OCI-LY1 (cell line): ENCODE measurements around the gene SRSF1.

Source experiments
- H2AFZ ChIP-seq: fragments of 200-600 bp; sonication (generic), shearing (Covaris generic); 2 replicates; pipeline ENCODE4 v1.6.0; 2014; ENCODE audit warnings: antibody characterized with exemption, mild to moderate bottlenecking, low read length
- H3F3A ChIP-seq: fragments of 200-600 bp; sonication (generic), shearing (Covaris generic); 2 replicates; pipeline ENCODE4 v1.6.0; 2014; ENCODE audit warnings: mild to moderate bottlenecking, antibody characterized with exemption, low read length, moderate library complexity; ENCODE audit not compliant: insufficient read depth
- H3K27ac ChIP-seq: fragments of 200-600 bp; sonication (generic); 2 replicates; pipeline ENCODE4 v1.5.1; 2014; ENCODE audit warnings: low read length, mixed run types, mild to moderate bottlenecking, low read depth; ENCODE audit not compliant: poor library complexity, severe bottlenecking
- H3K27me3 ChIP-seq: fragments of 200-600 bp; sonication (generic); 2 replicates; pipeline ENCODE4 v1.6.0; 2014; ENCODE audit warnings: antibody characterized with exemption, mild to moderate bottlenecking, low read length, moderate library complexity; ENCODE audit not compliant: insufficient read depth
- H3K36me3 ChIP-seq: fragments of 200-600 bp; sonication (generic); 2 replicates; pipeline ENCODE4 v1.6.1; 2014; ENCODE audit warnings: mild to moderate bottlenecking, antibody characterized with exemption, low read length, moderate library complexity, mixed read lengths; ENCODE audit not compliant: insufficient read depth
- H3K4me1 ChIP-seq: fragments of 200-600 bp; sonication (generic); 2 replicates; pipeline ENCODE4 v1.5.1; 2014; ENCODE audit warnings: mild to moderate bottlenecking, low read length, moderate library complexity; ENCODE audit not compliant: insufficient read depth, severe bottlenecking
- H3K4me2 ChIP-seq: fragments of 200-600 bp; sonication (generic), shearing (Covaris generic); 2 replicates; pipeline ENCODE4 v1.6.1; 2014; ENCODE audit warnings: low read length
- H3K4me3 ChIP-seq: fragments of 200-600 bp; sonication (generic); 2 replicates; pipeline ENCODE4 v1.5.1; 2014; ENCODE audit warnings: low read length, low read depth, mild to moderate bottlenecking, mixed read lengths; ENCODE audit not compliant: poor library complexity, severe bottlenecking
- H3K79me2 ChIP-seq: fragments of 200-600 bp; shearing (Covaris generic); 2 replicates; pipeline ENCODE4 v1.6.1; 2016; ENCODE audit warnings: mixed run types, low read length, mixed read lengths; ENCODE audit not compliant: insufficient read depth
- H3K9ac ChIP-seq: fragments of 200-600 bp; sonication (generic), shearing (Covaris generic); 2 replicates; pipeline ENCODE4 v1.6.1; 2014; ENCODE audit warnings: mild to moderate bottlenecking, low read length, mixed read lengths
- H3K9me2 ChIP-seq: fragments of 200-600 bp; sonication (generic), shearing (Covaris generic); 2 replicates; pipeline ENCODE4 v1.6.1; 2014; ENCODE audit warnings: low read depth, mild to moderate bottlenecking, low read length, mixed read lengths
- H3K9me3 ChIP-seq: fragments of 200-600 bp; shearing (Covaris generic); 2 replicates; pipeline ENCODE4 v1.6.1; 2014; ENCODE audit warnings: low read length, mixed read lengths
- H4K20me1 ChIP-seq: fragments of 200-600 bp; sonication (generic), shearing (Covaris generic); 2 replicates; pipeline ENCODE4 v1.6.0; 2016; ENCODE audit warnings: mild to moderate bottlenecking, low read length; ENCODE audit not compliant: insufficient read depth
- EZH2 ChIP-seq: fragments of 200-600 bp; sonication (generic), shearing (Covaris generic); IDR thresholded peaks from 2 replicates; pipeline ENCODE4 v1.8.0; 2017; ENCODE audit warnings: borderline replicate concordance, mixed run types, mild to moderate bottlenecking, antibody characterized with exemption, low read length, moderate library complexity, mixed read lengths
- TF ChIP-seq, protein P1 (sequence below): fragments of 200-600 bp; sonication (generic), shearing (Covaris generic); IDR thresholded peaks from 2 replicates; pipeline ENCODE4 v1.5.1; 2017; ENCODE audit warnings: mild to moderate bottlenecking, antibody characterized with exemption, low read length, moderate library complexity, mixed read lengths

The SRSF1 gene

DNA sequence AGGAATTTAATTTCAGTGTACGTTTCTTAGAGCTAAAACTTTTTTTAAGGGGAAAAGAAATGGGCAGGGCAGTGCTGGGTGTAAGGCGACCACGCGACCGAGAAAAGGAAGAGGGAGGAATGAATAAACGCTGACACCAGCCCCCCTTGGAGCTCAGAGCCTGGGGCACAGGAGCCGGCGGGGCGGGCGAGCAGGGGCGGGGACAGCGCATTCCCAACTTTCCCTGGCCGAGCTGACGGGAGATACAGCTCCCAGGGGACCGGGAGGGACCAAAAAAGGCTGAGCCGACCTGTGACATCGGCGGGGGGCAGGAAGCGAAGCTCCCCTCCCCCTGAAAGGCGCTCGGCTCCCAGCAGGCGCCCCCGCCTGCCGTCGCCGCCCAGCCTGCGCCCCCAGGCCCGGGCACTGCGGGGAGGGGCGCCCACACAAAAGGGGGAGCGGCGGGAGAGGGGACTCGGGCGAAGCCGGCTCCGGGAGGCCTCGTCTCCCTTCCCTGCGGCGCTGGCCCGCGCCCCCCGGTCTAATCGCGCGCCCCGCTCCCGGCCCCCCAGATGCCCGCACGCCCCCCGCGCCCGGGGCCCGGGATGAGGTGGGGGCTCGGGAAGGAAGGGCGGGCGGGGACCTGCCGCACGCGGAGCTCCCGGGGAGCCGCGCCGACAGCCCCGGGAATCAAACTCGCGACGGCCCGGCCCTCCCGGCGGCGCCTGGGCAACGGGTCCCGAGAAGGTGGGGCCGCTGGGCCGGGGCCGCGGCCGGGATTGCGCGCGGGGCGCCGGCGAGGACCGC is 52.5 kb downstream of the SRSF1 start:
- H4K20me1 ChIP-seq: no peaks in the 10 kb centered on the region
- H3K4me2 ChIP-seq: peak overlapping the region; percentile 45
- no peak overlapping the region for H3K9ac ChIP-seq
- no peak for TF ChIP-seq EZH2
- TF ChIP-seq, protein P1, sequence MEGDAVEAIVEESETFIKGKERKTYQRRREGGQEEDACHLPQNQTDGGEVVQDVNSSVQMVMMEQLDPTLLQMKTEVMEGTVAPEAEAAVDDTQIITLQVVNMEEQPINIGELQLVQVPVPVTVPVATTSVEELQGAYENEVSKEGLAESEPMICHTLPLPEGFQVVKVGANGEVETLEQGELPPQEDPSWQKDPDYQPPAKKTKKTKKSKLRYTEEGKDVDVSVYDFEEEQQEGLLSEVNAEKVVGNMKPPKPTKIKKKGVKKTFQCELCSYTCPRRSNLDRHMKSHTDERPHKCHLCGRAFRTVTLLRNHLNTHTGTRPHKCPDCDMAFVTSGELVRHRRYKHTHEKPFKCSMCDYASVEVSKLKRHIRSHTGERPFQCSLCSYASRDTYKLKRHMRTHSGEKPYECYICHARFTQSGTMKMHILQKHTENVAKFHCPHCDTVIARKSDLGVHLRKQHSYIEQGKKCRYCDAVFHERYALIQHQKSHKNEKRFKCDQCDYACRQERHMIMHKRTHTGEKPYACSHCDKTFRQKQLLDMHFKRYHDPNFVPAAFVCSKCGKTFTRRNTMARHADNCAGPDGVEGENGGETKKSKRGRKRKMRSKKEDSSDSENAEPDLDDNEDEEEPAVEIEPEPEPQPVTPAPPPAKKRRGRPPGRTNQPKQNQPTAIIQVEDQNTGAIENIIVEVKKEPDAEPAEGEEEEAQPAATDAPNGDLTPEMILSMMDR: no peak
- H3F3A ChIP-seq: no peaks in the 10 kb centered on the region
- no peaks in the 10 kb centered on the region for H3K9me3 ChIP-seq
- peak overlapping the region; percentile 45 for H3K4me3 ChIP-seq
- H3K36me3 ChIP-seq: no peaks in the 10 kb centered on the region
- peaks cover 21% of the 10 kb centered on the region for H3K4me1 ChIP-seq
- H3K9me2 ChIP-seq: no peaks in the 10 kb centered on the region
- H3K27ac ChIP-seq: no peak overlapping the region
- no peak overlapping the region for H2AFZ ChIP-seq
- H3K27me3 ChIP-seq: no peaks in the 10 kb centered on the region
- no peaks in the 10 kb centered on the region for H3K79me2 ChIP-seq

- Histone ChIP-seq H3F3A (no peaks in the 10 kb centered on the region), H3K4me2 (no peak overlapping the region), H4K20me1 (no peaks in the 10 kb centered on the region), H3K9ac (no peak overlapping the region), H3K9me3 (no peaks in the 10 kb centered on the region), H3K4me3 (no peak overlapping the region), H3K4me1 (peaks cover 21% of the 10 kb centered on the region), H3K27ac (no peak overlapping the region), H3K79me2 (no peaks in the 10 kb centered on the region), H3K36me3 (no peaks in the 10 kb centered on the region), H3K9me2 (no peaks in the 10 kb centered on the region), H2AFZ (no peak overlapping the region), H3K27me3 (no peaks in the 10 kb centered on the region)
- TF ChIP-seq, protein P1: no peak
- no peak for TF ChIP-seq EZH2
These were observed 53.2 kb downstream of the SRSF1 start for GRCh38 chr17:57953705-57954396.
